CD4-positive, alpha-beta T cell treated with Interleukin-17A for 4 hours (primary cell): ENCODE measurements around the gene ZNF789.
"Not testable (repeated sequence)": the region's sequence is repeated elsewhere in the genome, so short reads cannot be mapped to it uniquely, and the experiment has no call there.

Experiments
- DNase-seq: peaks from one replicate; pipeline ENCODE4 v3.0.0-alpha.2; 2020; ENCODE audit warnings: mixed read lengths

The ZNF789 gene

DNA sequence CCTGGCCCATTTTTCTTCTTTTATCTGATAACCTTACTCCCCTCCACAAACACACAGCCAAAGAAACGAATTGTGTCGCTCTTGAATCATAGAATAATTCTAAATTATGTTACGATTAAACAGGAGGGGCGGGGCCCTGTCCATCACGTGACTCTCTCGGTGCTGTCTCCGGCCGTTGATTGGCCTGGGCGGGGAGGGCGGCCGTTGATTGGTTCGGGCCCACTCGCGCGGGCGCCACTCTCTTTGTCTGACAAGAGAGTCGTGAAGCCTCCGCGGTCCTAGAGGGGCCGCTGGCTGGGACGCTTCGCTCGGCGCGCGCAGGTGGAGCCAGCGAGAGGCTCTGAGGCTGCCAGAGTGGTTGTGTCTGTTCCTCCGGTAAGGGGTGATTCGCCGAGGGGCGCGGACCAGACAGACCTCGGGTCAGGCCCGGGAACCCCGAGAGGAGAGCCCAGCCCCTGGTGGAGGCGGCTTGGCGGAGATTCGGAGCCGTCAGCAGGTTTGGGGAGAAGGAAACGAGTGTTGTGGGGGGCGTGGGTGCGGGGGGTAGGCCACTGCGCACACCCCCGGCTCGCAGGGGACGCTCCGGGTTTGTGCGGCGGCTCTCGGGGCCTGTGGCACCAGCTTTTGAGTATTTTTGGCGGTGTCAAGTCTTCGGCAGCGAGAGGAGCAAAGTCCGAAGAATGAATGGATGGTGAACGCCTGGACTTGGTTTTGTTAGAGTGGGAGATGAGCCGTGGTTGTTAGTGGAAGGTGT, at the start of gene ZNF789:
ZNF789 (plus strand) TSS at position 330 of the 754 bp plus-strand sequence. CDS start 3,567 bp downstream, outside the sequence.
- peak; percentile 98 for DNase-seq

DNA sequence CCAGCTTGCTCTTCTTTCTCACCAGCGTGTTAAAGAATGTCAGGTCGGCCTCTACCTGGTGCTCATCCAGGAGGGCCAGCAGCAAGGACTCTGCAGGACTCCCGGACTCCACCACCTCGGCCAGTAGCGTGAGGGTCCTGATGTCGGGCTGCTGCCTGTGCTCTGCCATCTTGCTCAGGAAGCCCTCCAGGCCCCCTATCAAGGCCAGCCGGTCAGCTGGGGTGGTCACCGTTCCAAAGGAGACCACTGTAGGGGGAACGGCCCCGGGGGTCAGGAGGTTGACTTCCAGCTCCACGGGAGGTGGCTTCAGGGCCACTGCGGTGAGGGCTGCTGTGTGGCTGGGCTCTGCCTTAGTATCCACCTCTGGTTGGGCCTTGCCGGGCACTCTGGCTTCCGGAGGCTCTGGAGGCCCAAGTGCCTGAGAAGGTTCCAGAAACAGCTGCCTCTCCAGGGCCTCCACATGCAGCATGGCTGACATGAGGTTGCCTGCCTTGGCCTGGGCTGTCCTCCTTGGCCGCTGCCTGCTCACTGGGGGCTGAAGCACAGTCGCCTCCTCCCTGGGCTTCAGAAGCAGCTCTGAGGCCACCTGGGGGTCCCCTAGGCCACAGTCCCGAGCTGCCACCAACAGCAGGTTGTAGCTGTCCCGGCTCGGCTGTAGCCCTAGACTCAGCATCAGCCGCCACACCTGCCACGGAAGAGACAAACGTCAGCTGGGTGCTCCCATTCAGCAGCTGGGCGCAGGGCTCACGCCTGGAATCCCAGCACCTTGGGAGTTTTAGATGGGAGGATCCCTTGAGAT, 47.6 kb upstream of the ZNF789 start:
- no peak for DNase-seq

DNA sequence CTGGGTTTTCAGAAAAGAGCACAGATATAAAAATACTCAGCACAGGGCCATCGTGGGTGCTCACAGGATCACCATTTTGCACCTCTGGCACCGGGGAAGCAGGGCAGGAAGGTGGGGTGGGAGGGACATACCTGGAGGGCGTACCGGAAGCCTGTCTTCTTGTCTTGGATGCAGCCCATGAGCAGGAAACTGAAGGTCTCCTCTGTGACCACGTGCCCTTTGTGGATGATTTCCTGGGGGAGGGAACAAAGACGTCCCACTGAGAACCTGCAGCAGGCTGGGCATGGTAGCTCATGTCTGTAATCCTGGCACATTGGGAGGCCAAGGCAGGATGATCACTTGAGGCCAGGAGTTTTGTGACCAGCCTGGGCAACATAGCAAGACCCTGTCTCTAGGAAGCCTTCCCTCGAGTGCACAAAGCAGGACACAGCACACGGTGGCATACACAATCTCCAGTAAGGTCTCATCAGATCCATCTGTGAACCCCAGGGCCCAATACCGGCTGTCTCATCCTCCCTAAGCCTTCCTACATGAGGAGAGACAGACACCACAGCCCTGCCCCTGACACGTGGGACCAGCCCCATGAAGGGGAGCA, 43.6 kb upstream of the ZNF789 start:
- DNase-seq, result peak; percentile 36

DNA sequence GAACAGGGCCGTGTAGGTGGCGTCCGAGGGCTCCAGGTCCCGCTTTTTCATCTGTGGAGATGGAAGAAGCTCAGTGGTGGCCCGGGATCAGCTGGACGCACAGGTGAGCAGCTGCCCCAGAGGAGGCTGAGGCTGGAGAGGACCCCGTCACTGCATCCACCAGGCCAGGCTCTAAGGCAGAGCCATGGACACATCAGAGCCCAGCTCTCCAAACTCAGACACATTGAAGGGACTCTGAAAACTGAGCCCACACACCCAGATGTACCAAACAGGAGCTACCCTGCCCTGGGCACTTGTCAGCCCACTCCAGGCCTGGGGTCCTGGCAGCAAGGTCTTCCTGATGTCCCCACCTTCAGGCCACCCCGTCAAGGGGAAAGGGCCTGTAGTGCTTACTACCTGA, 42.9 kb upstream of the ZNF789 start:
- no peak for DNase-seq

DNA sequence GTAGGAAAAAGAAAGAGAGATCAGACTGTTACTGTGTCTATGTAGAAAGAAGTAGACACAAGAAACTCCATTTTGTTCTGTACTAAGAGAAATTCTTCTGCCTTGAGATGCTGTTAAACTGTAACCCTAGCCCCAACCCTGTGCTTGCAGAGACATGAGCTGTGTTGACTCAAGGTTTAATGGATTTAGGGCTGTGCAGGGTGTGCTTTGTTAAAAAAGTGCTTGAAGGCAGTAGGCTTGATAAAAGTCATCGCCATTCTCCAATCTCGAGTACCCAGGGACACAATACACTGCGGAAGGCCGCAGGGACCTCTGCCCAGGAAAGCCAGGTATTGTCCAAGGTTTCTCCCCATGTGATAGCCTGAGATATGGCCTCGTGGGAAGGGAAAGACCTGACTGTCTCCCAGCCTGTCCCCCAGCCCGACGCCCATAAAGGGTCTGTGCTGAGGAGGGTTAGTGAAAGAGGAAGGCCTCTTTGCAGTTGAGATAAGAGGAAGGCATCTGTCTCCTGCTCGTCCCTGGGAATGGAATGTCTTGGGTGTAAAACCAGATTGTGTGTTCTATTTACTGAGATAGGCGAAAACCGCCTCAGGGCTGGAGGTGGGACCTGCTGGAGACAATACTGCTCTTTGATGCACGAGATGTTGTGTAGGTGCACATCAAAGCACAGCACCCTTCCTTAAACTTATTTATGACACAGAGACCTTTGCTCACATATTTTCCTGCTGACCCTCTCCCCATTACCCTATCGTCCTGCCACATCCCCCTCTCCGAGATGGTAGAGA, 40.7 kb upstream of the ZNF789 start:
- DNase-seq, result not testable (repeated sequence)

DNA sequence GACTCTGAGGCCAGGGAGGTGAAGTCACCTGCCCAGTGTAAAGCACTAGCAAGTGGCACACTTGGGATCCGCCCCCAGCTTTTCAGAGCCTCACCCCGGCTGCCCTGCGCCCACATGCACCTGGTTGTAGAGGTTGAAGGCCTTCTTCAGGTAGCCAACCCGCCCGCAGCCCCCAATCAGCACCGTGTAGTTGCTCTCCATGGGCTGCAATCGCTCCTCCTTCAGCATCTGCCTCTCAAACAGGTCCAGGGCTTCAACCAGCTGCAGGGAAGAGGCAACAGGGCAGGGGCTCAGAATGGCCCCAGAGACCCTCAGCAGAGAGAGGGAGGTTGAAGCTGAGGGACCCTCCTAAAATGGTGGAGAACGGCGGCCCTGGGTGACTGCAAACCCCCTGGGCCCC, 39.5 kb upstream of the ZNF789 start:
- no peak for DNase-seq

DNA sequence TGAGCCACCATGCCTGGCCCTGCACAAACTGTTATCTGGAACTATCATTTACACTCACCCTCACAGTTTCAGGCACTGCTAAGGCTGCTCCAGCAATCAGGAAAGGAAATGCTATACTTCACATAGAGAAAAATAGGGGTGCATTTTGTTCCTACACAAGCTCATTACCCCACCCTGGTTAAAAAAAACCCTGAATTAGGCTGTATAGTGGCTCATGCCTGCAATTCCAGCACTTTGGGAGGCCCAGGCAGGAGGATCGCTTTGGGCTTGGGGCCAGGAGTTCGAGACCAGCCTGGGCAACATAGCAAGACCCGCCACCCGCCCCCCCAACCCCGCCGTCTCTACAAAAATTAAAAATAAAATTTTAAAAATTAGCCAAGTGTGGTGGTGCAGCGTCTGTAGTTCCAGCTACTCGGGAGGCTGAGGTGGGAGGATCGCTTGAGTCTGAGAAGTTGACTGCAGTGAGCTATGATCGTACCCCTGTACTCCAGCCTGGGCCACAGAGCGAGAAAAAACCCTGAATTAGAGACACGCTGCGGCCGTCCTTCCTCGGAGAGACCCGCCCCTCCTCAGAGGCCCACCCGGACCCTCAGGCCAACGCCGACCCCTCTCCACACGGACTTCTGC, 34.6 kb upstream of the ZNF789 start:
- no peak for DNase-seq

DNA sequence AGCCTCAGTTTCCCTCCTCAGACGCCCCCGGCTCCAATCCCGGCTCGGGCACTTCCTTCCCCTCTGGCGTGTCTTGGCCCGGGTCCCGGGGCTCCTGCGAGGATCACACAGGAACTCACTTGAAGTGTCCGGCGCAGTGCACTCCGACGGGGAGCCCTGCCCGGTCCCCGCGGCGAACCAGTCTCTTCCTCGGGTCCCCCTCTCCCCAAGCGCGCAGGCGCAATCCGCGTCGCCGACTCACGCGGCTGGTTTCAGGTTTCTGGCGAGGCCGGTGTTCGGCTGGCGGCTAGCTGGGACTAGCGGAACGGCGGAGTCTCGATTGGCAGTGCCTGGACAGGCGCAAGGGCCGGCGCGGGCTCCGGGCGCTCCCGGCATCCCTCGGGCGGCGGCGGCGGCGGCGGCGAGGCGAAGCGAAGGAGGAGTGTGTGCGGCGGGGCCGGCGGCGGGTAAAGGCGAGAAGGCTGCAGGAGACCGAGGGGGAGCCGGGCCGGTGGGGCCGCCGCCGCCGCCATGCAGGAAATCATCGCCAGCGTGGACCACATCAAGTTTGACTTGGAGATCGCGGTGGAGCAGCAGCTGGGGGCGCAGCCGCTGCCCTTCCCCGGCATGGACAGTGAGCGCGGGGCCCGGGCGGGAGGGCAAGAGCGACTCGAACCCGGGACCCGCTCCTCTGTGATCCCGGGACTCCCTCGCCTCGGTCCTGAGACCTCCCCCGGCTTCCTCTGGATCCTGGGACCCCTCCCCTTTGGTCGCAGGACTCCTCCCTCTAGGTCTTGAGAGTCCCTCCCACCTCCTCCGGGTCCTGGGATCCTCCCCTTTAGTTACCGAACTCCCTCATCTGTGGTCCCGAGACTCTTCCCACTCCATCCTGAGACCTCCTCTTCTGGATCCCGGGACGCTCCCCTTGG, 33.9 kb upstream of the ZNF789 start, which contains the start of the genes CPSF4 and PTCD1:
CPSF4 (plus strand) TSS at position 371 of the 908 bp plus-strand sequence; CDS start at position 511, 140 bp downstream.
PTCD1 (minus strand) TSS at position 226 of the 908 bp plus-strand sequence. CDS start 3,556 bp downstream, outside the sequence.
- peak; percentile 92 for DNase-seq

DNA sequence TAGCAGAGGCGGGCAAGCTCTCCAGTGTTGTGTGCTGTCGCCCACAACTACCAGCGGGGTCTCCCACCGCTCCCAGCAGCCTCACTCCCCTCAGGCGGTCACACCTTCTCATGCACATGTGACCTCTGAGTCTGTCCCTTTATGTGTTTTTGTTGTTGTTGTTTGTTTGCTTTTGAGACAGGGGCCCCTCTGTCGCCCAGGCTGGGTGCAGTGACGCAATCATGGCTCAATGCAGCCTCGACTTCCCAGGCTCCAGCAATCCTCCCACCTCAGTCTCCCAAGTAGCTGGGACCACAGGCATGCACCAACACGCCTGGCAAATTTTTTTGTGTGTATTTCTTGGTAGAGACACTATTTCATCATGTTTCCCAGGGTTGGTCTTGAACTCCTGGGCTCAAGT, 32.5 kb upstream of the ZNF789 start:
- no peak for DNase-seq

DNA sequence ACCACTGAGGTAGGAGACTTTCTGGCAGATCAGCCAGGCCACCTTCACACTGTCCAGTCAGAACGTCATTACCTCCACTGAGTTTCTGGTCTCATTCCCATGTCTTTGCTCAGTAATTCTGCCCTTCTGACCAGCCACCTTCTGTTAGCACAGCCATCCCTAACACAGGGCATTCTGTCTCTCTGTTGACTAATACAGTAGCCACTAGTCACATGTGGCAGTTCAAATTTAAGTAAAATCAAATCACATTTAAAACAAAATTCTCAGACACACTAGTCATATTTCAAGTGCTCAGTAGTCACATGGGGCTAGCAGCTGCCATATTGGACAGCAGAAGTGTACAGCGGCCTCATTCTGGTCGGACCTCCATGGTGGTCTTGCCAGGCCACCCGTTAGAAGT, 26.6 kb upstream of the ZNF789 start:
- no peak for DNase-seq

DNA sequence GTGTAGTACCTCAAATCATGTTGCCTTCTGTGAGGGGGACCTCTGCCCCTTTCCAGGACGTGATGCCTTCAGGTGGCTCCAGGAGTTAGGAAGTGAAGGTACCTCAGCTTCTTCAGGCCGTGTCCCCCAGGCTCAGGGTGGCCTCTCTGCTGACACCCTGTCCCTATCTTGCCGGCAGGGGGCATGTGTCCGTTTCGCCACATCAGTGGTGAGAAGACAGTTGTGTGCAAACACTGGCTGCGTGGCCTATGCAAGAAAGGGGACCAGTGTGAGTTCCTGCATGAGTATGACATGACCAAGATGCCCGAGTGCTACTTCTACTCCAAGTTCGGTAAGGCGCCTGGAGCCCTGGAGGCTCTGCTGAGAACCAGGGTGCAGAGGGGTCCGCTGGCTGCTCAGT, 24.7 kb upstream of the ZNF789 start:
- DNase-seq, result no peak

DNA sequence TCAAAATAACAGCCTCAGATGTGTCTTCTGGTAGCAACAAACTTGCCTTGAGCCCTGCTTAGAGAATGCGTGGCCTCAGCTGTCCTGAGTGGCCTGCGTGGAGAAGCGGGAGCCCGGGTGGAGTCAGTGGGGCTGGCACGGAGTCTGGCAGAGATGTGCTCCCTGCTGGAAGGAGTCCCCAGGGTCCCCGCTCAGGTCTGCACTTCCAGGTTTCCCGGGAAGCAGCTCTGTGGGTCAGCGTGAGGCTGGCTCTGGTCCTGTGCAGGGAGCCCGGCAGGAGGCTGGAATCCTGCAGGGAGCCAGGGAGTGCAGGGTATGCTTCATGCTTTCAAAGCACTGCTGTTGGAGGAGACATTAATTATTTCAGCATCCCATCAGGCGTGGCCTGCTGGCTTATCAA, 23.8 kb upstream of the ZNF789 start:
- DNase-seq, result no peak

DNA sequence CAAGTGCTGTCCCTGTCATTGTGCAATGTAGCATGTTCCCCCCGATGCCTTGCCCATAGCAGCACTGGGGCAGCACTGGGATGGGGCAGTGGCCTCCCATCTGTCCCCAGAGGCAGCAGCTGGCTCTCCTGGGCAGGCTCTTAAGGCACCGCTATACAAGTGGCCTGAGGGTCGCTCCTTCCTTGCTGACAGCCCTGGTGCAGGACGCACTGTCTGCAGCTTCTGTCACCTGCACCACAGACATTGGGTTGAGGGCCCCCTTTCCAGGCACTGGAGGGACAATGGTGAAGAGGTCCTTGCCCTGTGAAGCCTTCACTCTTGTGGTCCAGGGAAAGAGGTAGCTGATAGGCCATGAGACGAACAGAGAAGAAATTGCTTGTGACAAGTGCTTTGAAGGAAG, 23.4 kb upstream of the ZNF789 start:
- DNase-seq, result no peak

DNA sequence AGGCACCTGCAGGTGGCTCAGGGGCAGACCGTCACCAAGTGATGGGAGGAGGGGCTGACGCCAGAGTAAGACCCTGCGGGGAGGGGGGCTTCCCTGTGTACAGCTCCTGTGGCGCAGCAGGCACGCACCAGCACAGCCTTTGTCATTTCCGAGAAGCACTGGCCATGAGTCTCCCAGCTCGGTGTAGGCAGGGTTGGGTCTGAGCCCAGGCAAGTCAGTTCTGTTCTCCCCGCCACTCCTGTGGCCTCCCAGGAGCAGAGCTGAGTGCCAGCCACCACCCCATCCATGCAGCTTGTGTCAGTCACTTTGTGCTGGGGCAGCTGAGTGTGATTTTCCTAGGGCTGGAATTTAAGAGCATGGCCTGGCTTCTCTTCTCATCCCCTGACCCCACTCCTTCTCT, 20.8 kb upstream of the ZNF789 start:
- DNase-seq, result no peak

DNA sequence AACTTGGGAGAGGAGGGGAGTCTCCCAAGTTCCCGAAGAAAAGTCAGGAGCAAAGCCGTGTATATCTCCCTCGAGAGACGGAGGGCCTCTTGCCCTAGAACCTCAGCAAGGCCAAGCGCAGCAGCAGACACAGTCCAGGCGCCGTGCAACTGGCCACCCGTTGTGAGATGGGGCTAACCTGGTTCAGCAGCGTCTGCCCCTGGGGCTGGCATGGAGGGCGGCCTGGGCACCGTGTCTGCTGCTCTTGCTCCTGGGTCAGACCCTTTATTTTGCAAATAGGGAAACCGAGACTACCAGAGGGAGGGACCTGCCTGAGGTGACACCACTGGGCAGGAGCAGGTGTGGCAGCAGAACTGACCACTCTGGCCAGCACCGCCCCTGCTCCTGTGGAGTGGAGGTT, 20.1 kb upstream of the ZNF789 start:
- no peak for DNase-seq

DNA sequence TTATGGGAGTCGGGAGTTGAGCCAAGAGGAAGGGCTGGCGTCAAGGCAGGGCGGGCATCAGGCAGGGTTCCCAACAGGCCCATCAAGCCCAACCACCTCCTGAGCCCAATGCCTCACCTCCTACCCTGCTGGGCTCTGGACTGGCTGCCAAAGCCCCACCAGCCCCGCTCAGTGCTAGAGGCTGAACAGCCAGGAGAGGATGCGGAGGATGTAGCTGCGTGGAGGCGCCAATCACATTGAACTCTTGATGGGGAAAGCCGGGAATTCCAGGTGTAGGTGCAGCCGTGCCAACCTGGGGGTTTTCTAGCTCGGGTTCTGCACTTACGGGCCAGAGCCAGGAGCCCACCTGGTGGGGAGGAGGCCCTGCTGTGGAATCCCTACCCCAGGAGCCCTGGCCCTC, 19.6 kb upstream of the ZNF789 start:
- no peak for DNase-seq

DNA sequence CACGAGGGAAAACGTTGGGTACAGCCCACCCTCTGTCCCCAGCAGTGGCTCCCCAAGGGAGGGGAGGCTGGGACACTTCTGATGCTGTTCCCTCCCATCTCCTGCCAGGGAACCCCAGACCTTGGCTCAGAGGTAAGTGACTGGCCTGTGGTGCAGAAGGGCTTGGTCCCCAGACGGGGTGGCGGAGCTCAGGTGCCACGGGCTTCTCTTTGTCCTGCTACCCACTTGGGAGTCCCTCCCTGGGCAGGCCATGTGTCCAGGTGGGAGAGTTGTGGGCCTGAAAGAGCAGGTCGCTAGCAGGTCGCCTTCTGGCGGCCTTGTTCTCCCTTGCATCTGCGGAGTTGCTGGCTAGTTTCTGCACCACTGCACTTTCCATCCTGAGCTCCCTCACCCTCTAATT, 16.8 kb upstream of the ZNF789 start:
- DNase-seq, result no peak

DNA sequence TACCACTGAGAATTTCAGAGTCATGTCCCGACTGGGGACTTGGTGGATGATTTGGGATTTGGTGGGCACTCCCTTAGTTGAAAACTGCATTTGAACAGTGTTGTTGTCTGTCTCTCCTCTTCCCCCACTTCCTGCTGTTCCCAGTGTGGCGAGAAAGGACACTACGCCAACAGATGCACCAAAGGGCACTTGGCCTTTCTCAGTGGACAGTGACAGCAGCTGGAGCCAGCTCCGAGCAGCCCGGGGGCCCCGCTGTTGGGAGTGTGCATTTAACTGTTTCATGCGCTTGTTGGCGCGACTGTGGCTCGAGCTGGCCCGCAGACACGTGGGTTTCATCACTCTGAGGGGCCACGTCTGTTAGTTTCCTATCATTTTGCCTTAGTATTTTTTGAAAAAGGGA, 16.4 kb upstream of the ZNF789 start:
- no peak for DNase-seq

DNA sequence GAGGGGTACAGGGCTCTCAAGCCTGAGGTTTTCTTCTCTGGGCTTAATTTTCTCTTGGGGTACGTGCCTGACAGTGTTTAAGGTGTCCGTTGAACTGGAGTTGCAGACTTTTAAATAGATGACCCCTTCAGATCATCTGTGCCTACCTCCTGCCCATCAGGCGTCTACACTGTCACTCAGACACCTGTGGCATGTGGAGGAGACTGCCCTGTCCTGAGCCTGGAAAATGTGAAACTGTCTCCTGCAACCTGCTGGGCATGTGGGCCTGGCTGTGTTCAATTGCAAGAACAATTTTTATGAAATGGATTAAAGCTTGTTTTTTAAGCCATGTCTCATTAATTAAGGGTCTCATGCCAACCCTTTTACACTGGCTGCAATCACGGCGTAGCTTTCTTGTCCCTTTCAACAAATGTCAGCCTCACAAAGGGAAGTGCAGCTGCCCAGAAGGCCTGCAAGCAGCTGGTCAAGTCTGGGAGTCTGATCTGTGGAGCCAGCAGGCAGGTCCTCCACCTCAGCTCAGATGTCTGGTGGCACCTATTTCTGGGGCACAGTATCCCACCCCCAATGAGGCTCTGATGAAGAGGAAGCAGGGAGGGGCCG, 15.5 kb upstream of the ZNF789 start:
- no peak for DNase-seq

DNA sequence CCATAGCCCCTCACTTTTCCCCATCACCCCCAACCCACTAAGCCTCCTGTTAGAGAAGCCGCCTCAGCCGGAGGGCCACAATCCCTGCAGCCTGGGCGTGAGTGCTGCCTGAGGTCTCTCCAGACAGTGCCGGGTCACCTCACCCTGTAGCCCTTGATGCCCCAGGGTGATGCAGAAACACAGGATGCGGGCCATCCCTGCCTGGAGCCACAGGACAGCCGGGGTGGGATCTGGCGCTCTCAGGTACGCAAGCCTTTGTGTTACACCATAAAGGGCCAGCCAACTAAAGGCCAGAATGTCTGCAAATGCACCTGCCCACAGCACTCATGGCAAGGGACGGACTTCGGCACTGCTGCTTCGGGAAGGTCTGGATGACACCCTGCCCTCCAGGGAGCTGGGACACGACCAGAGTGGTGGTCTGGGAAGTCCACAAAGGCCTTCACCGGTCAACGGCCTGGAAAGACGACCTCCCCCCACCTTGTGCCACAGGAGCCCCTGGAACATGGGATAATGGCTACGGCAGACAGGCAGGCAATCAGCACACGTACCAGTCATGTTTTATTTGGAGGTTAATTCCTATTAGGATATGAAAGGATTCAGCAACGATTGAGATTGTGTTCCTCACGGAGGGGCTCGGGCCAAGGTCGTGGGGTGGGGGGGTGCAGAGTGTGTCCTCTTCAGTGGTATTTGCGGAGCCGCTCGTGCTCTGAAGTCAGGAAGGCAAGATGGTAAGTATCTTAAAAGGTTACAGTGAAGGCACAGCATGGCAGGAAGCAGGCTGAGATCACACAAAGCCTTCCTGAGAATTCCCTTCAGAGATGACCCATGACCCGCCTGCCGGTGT, 14.8 kb upstream of the ZNF789 start:
- DNase-seq, result no peak
